Measurements from ENCODE around the gene RPS6KL1.
A peak's percentile ranks its signal among the peaks of the same experiment; 100 is the strongest.

RPS6KL1 gene

DNA sequence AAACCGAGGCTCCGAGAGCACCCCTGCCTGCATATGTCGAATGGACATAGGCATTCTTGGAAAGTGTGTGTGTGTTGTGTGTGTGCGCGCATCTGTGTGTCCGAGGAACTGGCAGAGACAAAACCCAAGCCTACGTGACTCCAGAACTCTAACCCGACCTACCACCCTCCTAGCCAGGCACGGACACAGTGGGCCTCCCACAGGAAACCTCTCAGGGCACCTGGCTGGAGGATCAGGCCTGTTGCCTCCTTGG lies 32.9 kb upstream of the RPS6KL1 start:
- no peak overlapping the region for H3K4me3 ChIP-seq (ENCODE audit: low read depth, low read length)
- DNase-seq (ENCODE audit: low read depth), result no peak

DNA sequence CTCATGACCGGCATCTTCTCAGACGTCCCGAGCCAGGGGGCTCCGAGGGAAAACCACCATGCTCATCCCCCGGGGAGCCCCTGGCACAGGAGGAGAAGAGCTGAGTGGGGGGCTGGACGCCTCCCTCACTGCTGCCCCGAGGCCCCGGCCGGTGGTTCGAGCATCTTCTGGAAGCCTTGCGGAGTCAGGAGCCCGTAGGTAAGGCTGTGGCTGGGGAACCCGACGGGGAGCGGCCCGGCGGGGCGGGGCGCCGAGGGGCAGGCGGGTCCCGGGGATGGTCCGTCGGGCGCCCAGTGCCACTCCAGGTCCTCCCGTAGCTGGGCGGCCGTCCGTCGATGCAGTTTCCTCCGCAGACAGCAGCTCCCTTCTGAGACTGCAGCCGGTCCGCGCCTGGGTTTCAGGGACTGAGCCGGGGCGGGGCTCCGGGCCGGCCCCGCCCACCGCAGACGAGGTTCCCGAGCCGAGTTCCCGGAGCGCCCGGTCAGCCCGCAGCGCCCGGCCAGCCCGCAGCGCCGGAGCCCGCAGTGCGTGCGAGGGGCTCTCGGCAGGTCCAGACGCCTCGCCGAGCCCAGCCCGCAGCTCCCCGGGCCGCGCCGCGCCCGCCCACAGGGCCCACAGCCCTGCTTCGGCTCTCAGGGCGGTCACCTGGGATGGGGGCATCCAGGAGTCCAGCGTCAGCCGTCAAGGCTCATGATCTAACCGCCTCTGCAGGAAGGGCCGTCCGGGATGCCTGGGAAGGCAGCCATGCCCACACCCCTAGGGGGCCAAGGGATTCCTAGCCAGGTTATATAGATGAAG lies 32.4 kb upstream of the RPS6KL1 start, which contains the start of gene PGF:
TSS of gene PGF (minus strand) at position 369 of the 798 bp plus-strand sequence. CDS start at position 14, 355 bp downstream.
- TF ChIP-seq, protein P1, sequence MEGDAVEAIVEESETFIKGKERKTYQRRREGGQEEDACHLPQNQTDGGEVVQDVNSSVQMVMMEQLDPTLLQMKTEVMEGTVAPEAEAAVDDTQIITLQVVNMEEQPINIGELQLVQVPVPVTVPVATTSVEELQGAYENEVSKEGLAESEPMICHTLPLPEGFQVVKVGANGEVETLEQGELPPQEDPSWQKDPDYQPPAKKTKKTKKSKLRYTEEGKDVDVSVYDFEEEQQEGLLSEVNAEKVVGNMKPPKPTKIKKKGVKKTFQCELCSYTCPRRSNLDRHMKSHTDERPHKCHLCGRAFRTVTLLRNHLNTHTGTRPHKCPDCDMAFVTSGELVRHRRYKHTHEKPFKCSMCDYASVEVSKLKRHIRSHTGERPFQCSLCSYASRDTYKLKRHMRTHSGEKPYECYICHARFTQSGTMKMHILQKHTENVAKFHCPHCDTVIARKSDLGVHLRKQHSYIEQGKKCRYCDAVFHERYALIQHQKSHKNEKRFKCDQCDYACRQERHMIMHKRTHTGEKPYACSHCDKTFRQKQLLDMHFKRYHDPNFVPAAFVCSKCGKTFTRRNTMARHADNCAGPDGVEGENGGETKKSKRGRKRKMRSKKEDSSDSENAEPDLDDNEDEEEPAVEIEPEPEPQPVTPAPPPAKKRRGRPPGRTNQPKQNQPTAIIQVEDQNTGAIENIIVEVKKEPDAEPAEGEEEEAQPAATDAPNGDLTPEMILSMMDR (conservative IDR thresholded peaks at IDR 0.05; ENCODE audit: low read depth, low read length), result no peak
- H3K4me3 ChIP-seq (ENCODE audit: low read depth, low read length), result peak within 1 kb of the TSS; percentile 63
- DNase-seq (ENCODE audit: low read depth), result peak; percentile 55

More for the DNA sequence above, 32.9 kb upstream of the RPS6KL1 start:
- TF ChIP-seq, protein P1 (conservative IDR thresholded peaks at IDR 0.05; ENCODE audit: low read depth, low read length), result no peak

DNA sequence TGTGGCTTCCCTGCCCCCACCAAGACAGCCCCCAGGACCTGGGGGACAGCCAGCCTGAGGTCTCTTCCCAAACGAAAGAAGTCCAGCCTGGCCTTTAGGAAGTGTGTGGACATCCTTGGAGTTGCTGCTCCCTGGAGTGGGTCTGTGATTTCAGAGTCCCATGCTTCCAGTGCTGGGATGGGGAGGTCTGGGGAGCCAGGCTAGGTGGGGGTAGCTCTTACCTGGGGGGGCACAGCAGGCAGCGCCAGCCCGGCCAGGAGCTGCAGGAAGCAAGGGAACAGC lies 31.8 kb upstream of the RPS6KL1 start:
- TF ChIP-seq, protein P1 (conservative IDR thresholded peaks at IDR 0.05; ENCODE audit: low read depth, low read length), result no peak
- DNase-seq (ENCODE audit: low read depth), result no peak
- peak overlapping the region; percentile 63 for H3K4me3 ChIP-seq (ENCODE audit: low read depth, low read length)

GRCh38 chr14:74954232-74954946 lies 31.3 kb upstream of the RPS6KL1 start:
- no peak for DNase-seq (ENCODE audit: low read depth)
- TF ChIP-seq, protein P1 (conservative IDR thresholded peaks at IDR 0.05; ENCODE audit: low read depth, low read length), result no peak
- peak overlapping the region; percentile 63 for H3K4me3 ChIP-seq (ENCODE audit: low read depth, low read length)

DNA sequence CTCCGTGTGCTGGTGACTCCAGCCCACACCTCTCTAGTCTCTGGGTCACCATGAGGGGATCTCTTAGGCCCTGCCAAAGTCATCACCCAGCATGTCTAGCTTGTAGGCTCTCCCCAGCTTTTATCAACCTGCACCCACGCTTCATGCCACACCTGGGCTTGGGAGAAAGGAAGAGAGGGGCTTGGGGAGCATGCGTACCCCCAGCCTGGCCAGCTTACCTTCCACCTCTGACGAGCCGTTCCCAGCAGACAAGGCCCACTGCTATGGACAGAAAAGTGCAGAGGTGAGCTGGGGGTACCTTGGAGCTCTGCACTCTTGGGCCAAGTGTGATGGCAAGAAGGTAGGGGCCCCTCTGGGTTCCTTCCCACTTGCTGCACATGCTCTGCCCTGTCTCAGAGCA lies 30.6 kb upstream of the RPS6KL1 start:
- H3K4me3 ChIP-seq (ENCODE audit: low read depth, low read length), result peak overlapping the region; percentile 63
- TF ChIP-seq, protein P1 (conservative IDR thresholded peaks at IDR 0.05; ENCODE audit: low read depth, low read length), result no peak
- DNase-seq (ENCODE audit: low read depth), result no peak

GRCh38 chr14:74952697-74953484 lies 29.8 kb upstream of the RPS6KL1 start:
- no peak for DNase-seq (ENCODE audit: low read depth)
- TF ChIP-seq, protein P1 (conservative IDR thresholded peaks at IDR 0.05; ENCODE audit: low read depth, low read length), result no peak
- peak overlapping the region; percentile 63 for H3K4me3 ChIP-seq (ENCODE audit: low read depth, low read length)
